SIG-M5 (cell line): ENCODE results near the gene ALK.

Experiments
- DNase-seq: peaks from one replicate; lab custom pipeline; 2025; lab: John Stamatoyannopoulos, UW

Gene ALK

GRCh38 chr2:29575370-29575890 is 346.0 kb downstream of the ALK start:
- DNase-seq, result no peak

DNA sequence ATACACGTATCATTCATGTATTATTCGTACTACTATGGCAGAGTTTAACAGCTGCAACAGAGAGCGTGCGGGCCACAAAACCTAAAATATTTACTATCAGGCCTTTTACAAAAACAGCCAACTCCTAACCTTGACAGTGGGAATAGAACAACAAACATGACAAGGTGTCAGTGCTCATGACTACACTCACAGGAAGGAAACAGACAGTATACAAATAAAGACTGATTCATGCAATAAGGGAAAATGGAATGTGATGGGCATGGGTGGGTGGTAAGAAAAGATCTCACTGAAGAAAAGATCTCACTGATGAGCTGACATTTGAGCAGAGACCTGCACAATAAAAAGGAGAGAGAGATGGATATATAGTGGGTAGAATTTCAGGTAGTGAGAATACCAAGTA is 347.8 kb downstream of the ALK start:
- DNase-seq, result no peak

DNA sequence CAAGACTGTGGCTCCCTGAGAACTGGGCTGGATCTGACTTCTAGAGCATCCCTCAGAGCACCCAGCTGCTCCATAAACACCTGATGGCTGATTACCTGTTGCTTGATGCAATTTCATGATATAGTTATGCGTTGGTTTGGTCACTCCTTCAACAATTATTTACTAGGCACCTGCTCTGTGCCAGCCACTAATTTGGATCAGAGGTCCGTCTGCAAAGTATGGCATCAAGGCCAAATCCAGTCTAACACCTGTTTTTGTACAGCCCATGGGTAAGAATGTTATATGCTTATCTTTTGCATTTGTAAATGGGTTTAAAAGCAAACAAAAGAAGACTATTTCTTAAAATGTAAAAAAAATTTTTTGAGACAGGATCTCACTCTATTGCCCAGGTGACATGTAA is 348.2 kb downstream of the ALK start:
- DNase-seq, result no peak

DNA sequence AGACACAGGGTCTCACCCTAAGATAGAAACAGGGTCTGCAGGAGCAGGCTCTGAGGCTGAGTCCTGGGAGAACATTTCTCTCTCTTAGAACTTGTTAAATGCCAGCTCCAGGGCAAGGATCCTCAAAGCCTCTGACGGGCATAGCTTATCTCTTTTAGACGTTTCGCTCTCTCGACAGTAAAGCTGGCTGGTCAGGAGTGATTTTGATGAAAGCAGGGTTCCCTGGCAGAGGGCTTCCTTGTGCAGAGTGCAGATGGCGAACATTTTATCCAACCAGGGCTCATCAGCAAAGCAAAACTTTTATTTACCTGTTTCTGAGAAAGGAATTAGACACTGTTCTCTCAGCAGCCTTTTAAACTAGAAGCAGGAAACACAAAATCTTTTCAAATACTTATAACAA is 350.8 kb downstream of the ALK start:
- DNase-seq, result no peak

DNA sequence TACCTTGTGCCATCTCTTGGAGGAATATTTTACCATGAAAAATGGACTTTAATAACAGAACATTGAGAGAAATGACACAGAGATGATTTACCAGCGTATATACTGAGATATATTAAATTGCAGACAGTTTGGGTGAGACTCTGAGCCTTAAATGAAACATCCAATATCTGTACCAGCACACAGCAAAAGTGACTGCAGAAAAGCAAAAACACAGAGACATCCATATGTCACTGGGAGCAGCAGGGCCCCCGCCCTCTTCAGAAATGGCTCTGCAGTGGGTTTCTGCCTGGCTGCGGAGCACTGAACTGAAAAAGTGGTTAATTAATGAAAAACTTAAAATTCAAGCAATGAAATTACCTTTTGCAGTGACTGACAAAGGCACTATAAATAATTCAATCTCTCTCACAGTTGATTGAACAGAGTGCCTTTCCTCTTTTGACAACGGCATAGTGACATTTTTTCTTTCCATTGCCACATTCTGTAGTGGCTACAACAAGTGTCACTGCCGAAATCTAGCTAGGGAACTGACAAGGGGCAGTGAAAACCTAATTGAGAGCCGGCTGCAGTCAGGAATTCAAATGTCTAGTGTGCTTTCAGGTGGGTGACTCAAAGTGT is 353.4 kb downstream of the ALK start:
- no peak for DNase-seq

- no peak for DNase-seq
Observed at GRCh38 chr2:29563697-29564096, 357.7 kb downstream of the ALK start.

- DNase-seq, result no peak
Observed at GRCh38 chr2:29562896-29563295, 358.5 kb downstream of the ALK start.

- no peak for DNase-seq
Observed at GRCh38 chr2:29562319-29562718, 359.1 kb downstream of the ALK start.

GRCh38 chr2:29561628-29562027 is 359.8 kb downstream of the ALK start:
- DNase-seq, result no peak

DNA sequence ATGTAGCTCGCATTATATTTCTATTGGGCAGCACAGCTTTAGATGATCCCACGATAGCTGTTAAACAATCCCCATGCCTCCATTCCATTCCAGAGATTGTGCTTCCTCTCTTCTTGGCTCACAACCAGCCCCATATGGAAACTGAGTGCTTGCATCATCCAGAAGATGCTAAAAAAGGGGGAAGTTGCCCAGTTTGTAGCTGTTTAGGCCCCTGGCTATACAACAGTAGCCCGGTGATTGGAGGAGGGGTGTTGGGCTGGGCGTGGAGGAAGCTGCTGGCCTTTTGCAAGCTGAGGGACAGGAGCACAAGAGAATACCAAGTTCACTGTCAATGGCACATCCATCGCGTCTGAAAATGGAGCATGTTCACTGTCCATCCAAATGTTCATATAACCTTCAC is 360.2 kb downstream of the ALK start:
- no peak for DNase-seq

DNA sequence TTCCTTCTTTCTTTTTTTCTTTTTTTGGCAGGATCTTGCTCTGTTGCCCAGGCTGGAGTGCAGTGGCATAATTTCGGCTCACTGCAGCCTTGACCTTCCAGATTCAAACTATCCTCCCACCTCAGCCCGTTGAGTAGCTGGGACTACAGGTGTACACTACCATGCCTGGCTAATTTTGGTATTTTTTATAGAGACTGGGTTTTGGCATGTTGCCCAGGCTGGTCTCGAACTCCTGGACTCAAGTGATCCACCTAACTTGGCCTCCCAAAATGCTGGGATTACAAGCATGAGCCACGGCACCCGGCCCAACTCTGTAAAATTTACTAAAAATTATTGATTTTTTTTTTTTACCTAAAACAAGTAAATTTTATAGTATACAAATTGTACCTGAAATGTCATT is 360.8 kb downstream of the ALK start:
- no peak for DNase-seq

GRCh38 chr2:29560030-29560429 is 361.4 kb downstream of the ALK start:
- no peak for DNase-seq

GRCh38 chr2:29559578-29559977 is 361.8 kb downstream of the ALK start:
- no peak for DNase-seq

- no peak for DNase-seq
Observed at GRCh38 chr2:29558097-29558496, 363.3 kb downstream of the ALK start.

DNA sequence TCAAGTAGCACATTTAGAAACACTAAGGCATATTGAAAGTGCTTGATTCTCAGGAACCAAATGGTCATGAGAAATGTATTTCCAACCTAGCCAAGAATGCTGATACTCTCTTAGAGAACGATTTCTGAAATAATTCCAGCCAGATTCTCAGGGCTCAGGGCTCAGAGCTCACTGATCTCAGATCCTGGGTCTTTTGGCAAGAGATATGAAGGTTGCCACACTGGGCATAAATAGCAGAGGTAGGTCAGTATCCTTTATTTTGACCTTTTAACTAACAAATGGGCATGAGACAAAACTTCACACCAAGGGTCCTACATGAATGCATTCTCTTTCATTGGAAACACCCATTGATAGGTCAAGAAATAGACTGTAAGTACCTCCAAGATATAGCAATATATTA is 364.1 kb downstream of the ALK start:
- no peak for DNase-seq

- DNase-seq, result no peak
Observed at GRCh38 chr2:29549069-29549380, 372.4 kb downstream of the ALK start.

DNA sequence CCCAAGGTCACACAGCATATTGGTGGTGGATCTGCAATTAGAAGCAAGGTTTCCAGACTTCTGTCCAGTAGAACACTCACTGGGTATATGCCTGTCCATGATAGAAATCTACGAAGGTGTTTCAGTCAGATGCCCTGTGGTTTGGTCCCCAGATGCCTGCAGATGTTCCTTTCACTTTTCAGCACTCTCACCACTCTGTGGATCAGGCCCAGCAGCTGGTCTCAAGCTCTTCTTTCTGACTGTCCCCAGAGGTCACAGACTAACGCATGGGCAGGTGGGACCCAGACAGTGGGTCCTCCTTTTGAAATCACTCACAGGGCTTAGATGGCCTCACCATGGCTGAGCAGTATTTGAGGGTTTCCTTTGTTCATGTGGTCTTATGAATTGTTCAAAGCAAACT is 376.5 kb downstream of the ALK start:
- no peak for DNase-seq

DNA sequence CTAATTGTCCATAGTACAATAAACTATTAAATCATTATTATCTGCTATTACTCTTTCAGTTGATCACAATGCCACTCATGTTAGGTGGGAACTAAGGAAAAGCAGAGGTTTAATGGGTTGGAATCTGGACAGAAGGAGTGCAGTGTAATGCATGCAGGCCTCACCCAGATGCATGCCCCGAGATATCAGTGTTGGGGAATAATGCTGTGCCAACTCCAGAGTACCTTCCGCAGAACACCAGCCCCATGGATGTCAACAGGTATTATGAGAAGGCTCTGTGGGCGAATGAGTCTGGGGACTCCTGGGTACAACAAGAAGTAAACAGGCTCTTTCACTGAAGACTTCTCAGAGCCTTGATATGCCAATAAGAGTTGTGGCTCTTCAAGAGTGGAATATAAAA is 377.4 kb downstream of the ALK start:
- DNase-seq, result no peak

GRCh38 chr2:29535188-29535587 is 386.2 kb downstream of the ALK start:
- no peak for DNase-seq

DNA sequence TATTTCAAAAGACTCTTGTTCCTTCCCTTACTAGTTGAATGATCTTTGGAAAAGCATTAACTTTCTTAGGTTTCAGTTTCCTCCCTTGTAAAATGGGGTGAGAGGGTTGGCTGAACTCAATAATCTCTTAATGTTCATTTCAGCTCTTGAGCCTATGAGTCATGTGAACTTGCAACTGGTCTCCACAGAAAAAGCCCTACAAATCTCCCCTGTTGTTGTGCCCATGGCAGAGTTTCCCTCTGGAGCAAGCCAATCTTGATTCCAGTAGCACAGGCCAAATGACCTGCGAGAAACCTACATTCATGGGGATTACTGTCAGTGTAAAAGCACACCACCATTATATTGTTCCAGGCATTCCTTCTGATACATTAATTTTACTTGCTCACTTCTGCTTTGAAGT is 388.9 kb downstream of the ALK start:
- no peak for DNase-seq

- DNase-seq, result no peak
Observed at GRCh38 chr2:29531626-29532025, 389.8 kb downstream of the ALK start.

- no peak for DNase-seq
Observed at GRCh38 chr2:29530281-29530680, 391.1 kb downstream of the ALK start.

DNA sequence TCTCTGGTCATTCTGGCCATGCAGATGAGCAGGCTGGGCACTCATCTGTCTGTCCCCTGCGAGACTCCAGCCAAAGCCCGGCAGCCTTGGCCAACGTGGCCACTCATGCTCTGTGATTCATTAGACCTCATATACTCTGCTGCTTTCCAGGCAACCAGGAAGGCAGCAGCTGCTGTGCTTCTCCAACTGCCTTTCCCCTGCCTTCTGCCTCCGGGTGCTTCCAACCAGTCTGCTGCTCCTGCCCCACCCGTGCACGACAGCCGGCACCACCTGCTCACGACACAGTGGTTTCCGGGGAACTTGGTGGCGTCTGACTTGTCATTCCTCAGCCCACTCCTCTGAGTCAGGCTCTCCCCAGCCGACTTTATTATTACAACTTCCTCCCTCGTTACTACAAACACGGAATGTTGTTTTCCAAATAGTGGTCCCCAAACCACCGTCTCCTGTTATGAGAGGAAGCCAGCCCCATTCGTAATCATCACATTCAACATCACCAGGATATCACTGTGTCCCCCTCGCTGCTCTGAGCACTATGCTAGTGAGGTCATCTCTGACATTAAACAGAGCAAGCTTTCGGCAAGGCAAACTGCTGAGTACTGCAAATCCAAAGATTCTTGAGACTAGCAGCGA is 392.4 kb downstream of the ALK start:
- no peak for DNase-seq

DNA sequence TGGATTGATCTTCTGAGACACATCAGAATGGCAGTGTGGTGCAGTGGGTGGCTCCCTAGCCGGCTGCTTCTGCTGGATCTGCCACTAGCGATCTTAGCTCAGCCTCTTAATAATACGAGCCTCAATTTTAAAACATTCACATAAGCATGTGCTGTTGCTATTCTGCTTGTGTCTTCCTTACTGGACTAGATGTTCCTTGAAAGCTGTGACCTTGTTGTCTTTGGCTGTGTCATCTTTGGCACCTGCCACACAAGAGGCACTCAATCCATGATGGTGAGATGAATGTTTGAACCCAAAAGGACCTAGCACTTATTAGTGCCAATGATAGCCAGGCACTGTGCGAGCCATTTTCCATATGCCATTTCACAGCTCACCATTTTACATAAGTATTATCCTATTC is 393.0 kb downstream of the ALK start:
- DNase-seq, result no peak
